HEK293 (cell line): ENCODE measurements around the gene LSG1.

Experiments
- CTCF ChIP-seq: fragments of 450-650 bp; formaldehyde crosslinking; IDR thresholded peaks from 2 replicates; pipeline ENCODE4 v1.5.1; 2016; ENCODE audit warnings: missing biosample characterization, missing genetic modification characterization
- MEIS1 ChIP-seq: sonication (generic); formaldehyde crosslinking; IDR thresholded peaks from 2 replicates; pipeline ENCODE4 v1.8.1; 2022; ENCODE audit warnings: missing genetic modification reagents, mild to moderate bottlenecking, borderline replicate concordance
- REST ChIP-seq: fragments of 450-650 bp; formaldehyde crosslinking; IDR thresholded peaks from 2 replicates; pipeline ENCODE4 v1.5.1; 2016; ENCODE audit warnings: missing biosample characterization, missing genetic modification characterization
- SALL2 ChIP-seq: fragments of 450-650 bp; formaldehyde crosslinking; IDR thresholded peaks from 2 replicates; pipeline ENCODE4 v1.5.0; 2017; ENCODE audit warnings: missing biosample characterization, mild to moderate bottlenecking, missing genetic modification characterization, borderline replicate concordance
- ZBTB10 ChIP-seq: fragments of 450-650 bp; formaldehyde crosslinking; IDR thresholded peaks from 2 replicates; pipeline ENCODE4 v1.5.1; 2016; ENCODE audit warnings: missing biosample characterization, missing genetic modification characterization
- ZBTB17 ChIP-seq: fragments of 450-650 bp; formaldehyde crosslinking; IDR thresholded peaks from 2 replicates; pipeline ENCODE4 v1.5.1; 2016; ENCODE audit warnings: missing biosample characterization, missing genetic modification characterization
- ZBTB7A ChIP-seq: fragments of 450-650 bp; formaldehyde crosslinking; IDR thresholded peaks from 2 replicates; pipeline ENCODE4 v1.5.1; 2016; ENCODE audit warnings: low read depth, missing biosample characterization, missing genetic modification characterization
- ZIC2 ChIP-seq: fragments of 450-650 bp; formaldehyde crosslinking; IDR thresholded peaks from 2 replicates; pipeline ENCODE4 v1.5.1; 2016; ENCODE audit warnings: missing biosample characterization, missing genetic modification characterization
- ZNF146 ChIP-seq: fragments of 450-650 bp; formaldehyde crosslinking; IDR thresholded peaks from 2 replicates; pipeline ENCODE4 v1.5.1; 2016; ENCODE audit warnings: missing biosample characterization, missing genetic modification characterization
- ZNF335 ChIP-seq: fragments of 450-650 bp; formaldehyde crosslinking; conservative IDR thresholded peaks from 2 replicates; pipeline ENCODE4 v1.5.1; 2016; ENCODE audit warnings: missing biosample characterization, missing genetic modification characterization
- ZNF37A ChIP-seq: fragments of 450-650 bp; IDR thresholded peaks from 2 replicates; pipeline ENCODE4 v1.5.1; 2018; ENCODE audit warnings: missing biosample characterization, missing genetic modification characterization
- ZNF391 ChIP-seq: fragments of 450-650 bp; formaldehyde crosslinking; IDR thresholded peaks from 2 replicates; pipeline ENCODE4 v1.5.1; 2016; ENCODE audit warnings: low read depth, missing biosample characterization, missing genetic modification characterization, borderline replicate concordance
- ZNF501 ChIP-seq: fragments of 450-650 bp; formaldehyde crosslinking; IDR thresholded peaks from 2 replicates; pipeline ENCODE4 v1.5.1; 2016; ENCODE audit warnings: missing biosample characterization, missing genetic modification characterization
- ZNF521 ChIP-seq: fragments of 450-650 bp; formaldehyde crosslinking; IDR thresholded peaks from 2 replicates; pipeline ENCODE4 v1.5.1; 2017; ENCODE audit warnings: missing biosample characterization, mild to moderate bottlenecking, missing genetic modification characterization
- ZNF639 ChIP-seq: fragments of 450-650 bp; formaldehyde crosslinking; IDR thresholded peaks from 2 replicates; pipeline ENCODE4 v1.5.1; 2016; ENCODE audit warnings: missing biosample characterization, missing genetic modification characterization
- ZNF660 ChIP-seq: fragments of 450-650 bp; IDR thresholded peaks from 2 replicates; pipeline ENCODE4 v1.5.1; 2018; ENCODE audit warnings: missing biosample characterization, mild to moderate bottlenecking, missing genetic modification characterization
- ZNF830 ChIP-seq: fragments of 450-650 bp; IDR thresholded peaks from 2 replicates; pipeline ENCODE4 v1.5.0; 2018; ENCODE audit warnings: missing biosample characterization, missing genetic modification characterization, low read depth, mild to moderate bottlenecking, moderate library complexity
- ZSCAN4 ChIP-seq: fragments of 450-650 bp; formaldehyde crosslinking; IDR thresholded peaks from 2 replicates; pipeline ENCODE4 v1.5.1; 2017; ENCODE audit warnings: missing biosample characterization, missing genetic modification characterization
- TF ChIP-seq, protein P1 (sequence below): fragments of 450-650 bp; formaldehyde crosslinking; IDR thresholded peaks from 2 replicates; pipeline ENCODE4 v1.5.1; 2016; ENCODE audit warnings: missing biosample characterization, missing genetic modification characterization
- TF ChIP-seq, protein P2 (sequence below): fragments of 450-650 bp; formaldehyde crosslinking; IDR thresholded peaks from 2 replicates; pipeline ENCODE4 v1.5.1; 2016; ENCODE audit warnings: missing biosample characterization, missing genetic modification characterization

The LSG1 gene

GRCh38 chr3:194685718-194686413, 13.9 kb upstream of the LSG1 start, which contains the start of gene FAM43A (continued):
- TF ChIP-seq ZIC2 (peak; percentile 55), REST (peak; percentile 46; the same call in 1 of the 2 replicates), SALL2 (tag by site-specific recombination) (no peak), ZBTB17 (tag by site-specific recombination) (peak; percentile 94), ZNF146 (tag by site-specific recombination) (peak; percentile 21; the same call in 1 of the 2 replicates), ZSCAN4 (0 out of 2 replicates have a peak, but pooled peaks have one; percentile 59), MEIS1 (no peak), ZNF830 (tag by site-specific recombination) (no peak), ZNF37A (tag by site-specific recombination) (no peak), ZBTB10 (tag by site-specific recombination) (0 out of 2 replicates have a peak, but pooled peaks have one; percentile 22), CTCF (tag by site-specific recombination) (peak; percentile 66), ZNF335 (tag by site-specific recombination) (peak; percentile 55), ZBTB7A (tag by site-specific recombination) (peak; percentile 50; the same call in 1 of the 2 replicates), ZNF660 (tag by site-specific recombination) (peak; percentile 96), ZNF521 (tag by site-specific recombination) (no peak), ZNF391 (tag by site-specific recombination) (peak; percentile 84; the same call in 1 of the 2 replicates), ZNF639 (tag by site-specific recombination) (peak; percentile 56; the same call in 1 of the 2 replicates), ZNF501 (peak; percentile 81)
- TF ChIP-seq, protein P1, sequence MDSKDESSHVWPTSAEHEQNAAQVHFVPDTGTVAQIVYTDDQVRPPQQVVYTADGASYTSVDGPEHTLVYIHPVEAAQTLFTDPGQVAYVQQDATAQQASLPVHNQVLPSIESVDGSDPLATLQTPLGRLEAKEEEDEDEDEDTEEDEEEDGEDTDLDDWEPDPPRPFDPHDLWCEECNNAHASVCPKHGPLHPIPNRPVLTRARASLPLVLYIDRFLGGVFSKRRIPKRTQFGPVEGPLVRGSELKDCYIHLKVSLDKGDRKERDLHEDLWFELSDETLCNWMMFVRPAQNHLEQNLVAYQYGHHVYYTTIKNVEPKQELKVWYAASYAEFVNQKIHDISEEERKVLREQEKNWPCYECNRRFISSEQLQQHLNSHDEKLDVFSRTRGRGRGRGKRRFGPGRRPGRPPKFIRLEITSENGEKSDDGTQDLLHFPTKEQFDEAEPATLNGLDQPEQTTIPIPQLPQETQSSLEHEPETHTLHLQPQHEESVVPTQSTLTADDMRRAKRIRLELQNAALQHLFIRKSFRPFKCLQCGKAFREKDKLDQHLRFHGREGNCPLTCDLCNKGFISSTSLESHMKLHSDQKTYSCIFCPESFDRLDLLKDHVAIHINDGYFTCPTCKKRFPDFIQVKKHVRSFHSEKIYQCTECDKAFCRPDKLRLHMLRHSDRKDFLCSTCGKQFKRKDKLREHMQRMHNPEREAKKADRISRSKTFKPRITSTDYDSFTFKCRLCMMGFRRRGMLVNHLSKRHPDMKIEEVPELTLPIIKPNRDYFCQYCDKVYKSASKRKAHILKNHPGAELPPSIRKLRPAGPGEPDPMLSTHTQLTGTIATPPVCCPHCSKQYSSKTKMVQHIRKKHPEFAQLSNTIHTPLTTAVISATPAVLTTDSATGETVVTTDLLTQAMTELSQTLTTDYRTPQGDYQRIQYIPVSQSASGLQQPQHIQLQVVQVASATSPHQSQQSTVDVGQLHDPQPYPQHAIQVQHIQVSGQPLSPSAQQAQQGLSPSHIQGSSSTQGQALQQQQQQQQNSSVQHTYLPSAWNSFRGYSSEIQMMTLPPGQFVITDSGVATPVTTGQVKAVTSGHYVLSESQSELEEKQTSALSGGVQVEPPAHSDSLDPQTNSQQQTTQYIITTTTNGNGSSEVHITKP (tag by site-specific recombination), result peak; percentile 97
- TF ChIP-seq, protein P2, sequence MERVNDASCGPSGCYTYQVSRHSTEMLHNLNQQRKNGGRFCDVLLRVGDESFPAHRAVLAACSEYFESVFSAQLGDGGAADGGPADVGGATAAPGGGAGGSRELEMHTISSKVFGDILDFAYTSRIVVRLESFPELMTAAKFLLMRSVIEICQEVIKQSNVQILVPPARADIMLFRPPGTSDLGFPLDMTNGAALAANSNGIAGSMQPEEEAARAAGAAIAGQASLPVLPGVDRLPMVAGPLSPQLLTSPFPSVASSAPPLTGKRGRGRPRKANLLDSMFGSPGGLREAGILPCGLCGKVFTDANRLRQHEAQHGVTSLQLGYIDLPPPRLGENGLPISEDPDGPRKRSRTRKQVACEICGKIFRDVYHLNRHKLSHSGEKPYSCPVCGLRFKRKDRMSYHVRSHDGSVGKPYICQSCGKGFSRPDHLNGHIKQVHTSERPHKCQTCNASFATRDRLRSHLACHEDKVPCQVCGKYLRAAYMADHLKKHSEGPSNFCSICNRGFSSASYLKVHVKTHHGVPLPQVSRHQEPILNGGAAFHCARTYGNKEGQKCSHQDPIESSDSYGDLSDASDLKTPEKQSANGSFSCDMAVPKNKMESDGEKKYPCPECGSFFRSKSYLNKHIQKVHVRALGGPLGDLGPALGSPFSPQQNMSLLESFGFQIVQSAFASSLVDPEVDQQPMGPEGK (tag by site-specific recombination), result 0 out of 2 replicates have a peak, but pooled peaks have one; percentile 45
